Measurements from ENCODE around the gene NCOA4.

DNA sequence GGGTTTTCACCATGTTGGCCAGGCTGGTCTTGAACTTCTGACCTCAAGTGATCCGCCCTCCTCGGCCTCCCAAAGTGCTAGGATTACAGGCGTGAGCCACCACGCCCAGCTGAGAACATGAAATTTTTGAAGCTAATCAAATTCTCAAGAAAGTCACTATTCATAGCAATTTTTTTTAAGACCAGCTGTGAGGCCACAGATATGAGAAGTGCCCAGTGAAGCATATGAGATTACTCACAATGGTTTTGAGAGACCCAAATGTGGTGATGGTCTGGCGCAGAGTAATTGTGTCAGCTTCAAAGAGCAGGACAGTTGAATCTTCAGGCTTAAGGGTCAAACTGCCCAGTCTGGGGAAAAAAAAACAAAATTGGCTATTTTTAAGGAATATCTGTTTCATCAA, 16.2 kb downstream of the NCOA4 start:
- TF ChIP-seq POLR2AphosphoS5 (IDR thresholded peaks at IDR 0.05; ENCODE audit: low read depth, low read length) (no peak), SIN3A (IDR thresholded peaks at IDR 0.05; ENCODE audit: borderline replicate concordance, insufficient read depth, low read length) (no peak), FOXP2 (optimal IDR thresholded peaks at IDR 0.05; ENCODE audit: borderline replicate concordance, extremely low read depth, extremely low read length, insufficient read depth) (no peak), TAF1 (IDR thresholded peaks at IDR 0.05; ENCODE audit: borderline replicate concordance, insufficient read depth, low read length) (no peak)
- TF ChIP-seq, protein P1, sequence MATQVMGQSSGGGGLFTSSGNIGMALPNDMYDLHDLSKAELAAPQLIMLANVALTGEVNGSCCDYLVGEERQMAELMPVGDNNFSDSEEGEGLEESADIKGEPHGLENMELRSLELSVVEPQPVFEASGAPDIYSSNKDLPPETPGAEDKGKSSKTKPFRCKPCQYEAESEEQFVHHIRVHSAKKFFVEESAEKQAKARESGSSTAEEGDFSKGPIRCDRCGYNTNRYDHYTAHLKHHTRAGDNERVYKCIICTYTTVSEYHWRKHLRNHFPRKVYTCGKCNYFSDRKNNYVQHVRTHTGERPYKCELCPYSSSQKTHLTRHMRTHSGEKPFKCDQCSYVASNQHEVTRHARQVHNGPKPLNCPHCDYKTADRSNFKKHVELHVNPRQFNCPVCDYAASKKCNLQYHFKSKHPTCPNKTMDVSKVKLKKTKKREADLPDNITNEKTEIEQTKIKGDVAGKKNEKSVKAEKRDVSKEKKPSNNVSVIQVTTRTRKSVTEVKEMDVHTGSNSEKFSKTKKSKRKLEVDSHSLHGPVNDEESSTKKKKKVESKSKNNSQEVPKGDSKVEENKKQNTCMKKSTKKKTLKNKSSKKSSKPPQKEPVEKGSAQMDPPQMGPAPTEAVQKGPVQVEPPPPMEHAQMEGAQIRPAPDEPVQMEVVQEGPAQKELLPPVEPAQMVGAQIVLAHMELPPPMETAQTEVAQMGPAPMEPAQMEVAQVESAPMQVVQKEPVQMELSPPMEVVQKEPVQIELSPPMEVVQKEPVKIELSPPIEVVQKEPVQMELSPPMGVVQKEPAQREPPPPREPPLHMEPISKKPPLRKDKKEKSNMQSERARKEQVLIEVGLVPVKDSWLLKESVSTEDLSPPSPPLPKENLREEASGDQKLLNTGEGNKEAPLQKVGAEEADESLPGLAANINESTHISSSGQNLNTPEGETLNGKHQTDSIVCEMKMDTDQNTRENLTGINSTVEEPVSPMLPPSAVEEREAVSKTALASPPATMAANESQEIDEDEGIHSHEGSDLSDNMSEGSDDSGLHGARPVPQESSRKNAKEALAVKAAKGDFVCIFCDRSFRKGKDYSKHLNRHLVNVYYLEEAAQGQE (IDR thresholded peaks at IDR 0.05; ENCODE audit: insufficient read depth in 1 of 2, low read depth in 2 of 2, low read length in 2 of 2), result no peak
